OCI-LY1 (cell line): ENCODE measurements around the gene ZBTB47.

Experiments used
- H2AFZ ChIP-seq: fragments of 200-600 bp; sonication (generic), shearing (Covaris generic); 2 replicates; pipeline ENCODE4 v1.6.0; 2014; ENCODE audit warnings: antibody characterized with exemption, mild to moderate bottlenecking, low read length
- H3F3A ChIP-seq: fragments of 200-600 bp; sonication (generic), shearing (Covaris generic); 2 replicates; pipeline ENCODE4 v1.6.0; 2014; ENCODE audit warnings: mild to moderate bottlenecking, antibody characterized with exemption, low read length, moderate library complexity; ENCODE audit not compliant: insufficient read depth
- H3K27ac ChIP-seq: fragments of 200-600 bp; sonication (generic); 2 replicates; pipeline ENCODE4 v1.5.1; 2014; ENCODE audit warnings: low read length, mixed run types, mild to moderate bottlenecking, low read depth; ENCODE audit not compliant: poor library complexity, severe bottlenecking
- H3K27me3 ChIP-seq: fragments of 200-600 bp; sonication (generic); 2 replicates; pipeline ENCODE4 v1.6.0; 2014; ENCODE audit warnings: antibody characterized with exemption, mild to moderate bottlenecking, low read length, moderate library complexity; ENCODE audit not compliant: insufficient read depth
- H3K36me3 ChIP-seq: fragments of 200-600 bp; sonication (generic); 2 replicates; pipeline ENCODE4 v1.6.1; 2014; ENCODE audit warnings: mild to moderate bottlenecking, antibody characterized with exemption, low read length, moderate library complexity, mixed read lengths; ENCODE audit not compliant: insufficient read depth
- H3K4me1 ChIP-seq: fragments of 200-600 bp; sonication (generic); 2 replicates; pipeline ENCODE4 v1.5.1; 2014; ENCODE audit warnings: mild to moderate bottlenecking, low read length, moderate library complexity; ENCODE audit not compliant: insufficient read depth, severe bottlenecking
- H3K4me2 ChIP-seq: fragments of 200-600 bp; sonication (generic), shearing (Covaris generic); 2 replicates; pipeline ENCODE4 v1.6.1; 2014; ENCODE audit warnings: low read length
- H3K4me3 ChIP-seq: fragments of 200-600 bp; sonication (generic); 2 replicates; pipeline ENCODE4 v1.5.1; 2014; ENCODE audit warnings: low read length, low read depth, mild to moderate bottlenecking, mixed read lengths; ENCODE audit not compliant: poor library complexity, severe bottlenecking
- H3K79me2 ChIP-seq: fragments of 200-600 bp; shearing (Covaris generic); 2 replicates; pipeline ENCODE4 v1.6.1; 2016; ENCODE audit warnings: mixed run types, low read length, mixed read lengths; ENCODE audit not compliant: insufficient read depth
- H3K9ac ChIP-seq: fragments of 200-600 bp; sonication (generic), shearing (Covaris generic); 2 replicates; pipeline ENCODE4 v1.6.1; 2014; ENCODE audit warnings: mild to moderate bottlenecking, low read length, mixed read lengths
- H3K9me2 ChIP-seq: fragments of 200-600 bp; sonication (generic), shearing (Covaris generic); 2 replicates; pipeline ENCODE4 v1.6.1; 2014; ENCODE audit warnings: low read depth, mild to moderate bottlenecking, low read length, mixed read lengths
- H3K9me3 ChIP-seq: fragments of 200-600 bp; shearing (Covaris generic); 2 replicates; pipeline ENCODE4 v1.6.1; 2014; ENCODE audit warnings: low read length, mixed read lengths
- H4K20me1 ChIP-seq: fragments of 200-600 bp; sonication (generic), shearing (Covaris generic); 2 replicates; pipeline ENCODE4 v1.6.0; 2016; ENCODE audit warnings: mild to moderate bottlenecking, low read length; ENCODE audit not compliant: insufficient read depth
- EZH2 ChIP-seq: fragments of 200-600 bp; sonication (generic), shearing (Covaris generic); IDR thresholded peaks from 2 replicates; pipeline ENCODE4 v1.8.0; 2017; ENCODE audit warnings: borderline replicate concordance, mixed run types, mild to moderate bottlenecking, antibody characterized with exemption, low read length, moderate library complexity, mixed read lengths
- TF ChIP-seq, protein P1 (sequence below): fragments of 200-600 bp; sonication (generic), shearing (Covaris generic); IDR thresholded peaks from 2 replicates; pipeline ENCODE4 v1.5.1; 2017; ENCODE audit warnings: mild to moderate bottlenecking, antibody characterized with exemption, low read length, moderate library complexity, mixed read lengths

Gene ZBTB47

DNA sequence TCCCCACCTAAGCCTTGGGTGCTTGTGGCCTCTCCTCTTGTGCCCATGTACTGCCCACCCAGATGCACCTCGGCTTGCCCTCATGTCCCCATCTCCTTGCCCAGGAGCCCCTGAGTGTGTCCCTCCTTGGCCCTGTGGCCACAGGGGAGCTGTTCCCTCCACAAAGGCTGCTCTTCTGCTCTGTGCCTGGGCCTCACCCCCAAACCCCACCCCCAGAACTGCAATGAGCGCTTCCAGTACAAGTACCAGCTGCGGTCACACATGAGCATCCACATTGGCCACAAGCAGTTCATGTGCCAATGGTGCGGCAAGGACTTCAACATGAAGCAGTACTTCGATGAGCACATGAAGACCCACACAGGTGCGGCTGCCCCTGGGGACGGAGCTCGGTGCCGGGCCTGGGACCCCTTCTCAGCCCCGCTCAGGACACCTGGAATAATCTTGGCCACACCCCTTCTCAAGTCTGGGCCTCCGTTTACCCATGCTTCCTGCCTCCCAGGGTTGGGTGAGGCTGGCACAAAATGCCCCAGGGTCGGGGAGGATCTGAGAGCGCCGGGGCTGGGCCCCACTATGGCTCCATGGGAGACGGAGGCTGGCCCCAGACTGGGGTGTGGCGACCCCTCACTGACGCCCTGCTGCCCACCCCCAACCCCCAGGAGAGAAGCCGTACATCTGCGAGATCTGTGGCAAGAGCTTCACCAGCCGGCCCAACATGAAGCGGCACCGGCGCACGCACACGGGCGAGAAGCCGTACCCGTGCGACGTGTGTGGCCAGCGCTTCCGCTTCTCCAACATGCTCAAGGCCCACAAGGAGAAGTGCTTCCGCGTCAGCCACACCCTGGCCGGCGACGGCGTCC lies 10.3 kb downstream of the ZBTB47 start:
- Histone ChIP-seq H3K36me3 (no peaks in the 10 kb centered on the region), H3K4me1 (peaks cover 12% of the 10 kb centered on the region), H3F3A (no peaks in the 10 kb centered on the region), H3K27me3 (no peaks in the 10 kb centered on the region), H3K9ac (no peak overlapping the region; the same call in 1 of the 2 replicates), H4K20me1 (no peaks in the 10 kb centered on the region), H3K79me2 (no peaks in the 10 kb centered on the region), H3K4me3 (peak overlapping the region; percentile 45), H3K9me2 (no peaks in the 10 kb centered on the region), H3K27ac (no peak overlapping the region), H3K9me3 (no peaks in the 10 kb centered on the region), H2AFZ (no peak overlapping the region), H3K4me2 (peak overlapping the region; percentile 53)
- no peak for TF ChIP-seq EZH2
- TF ChIP-seq, protein P1, sequence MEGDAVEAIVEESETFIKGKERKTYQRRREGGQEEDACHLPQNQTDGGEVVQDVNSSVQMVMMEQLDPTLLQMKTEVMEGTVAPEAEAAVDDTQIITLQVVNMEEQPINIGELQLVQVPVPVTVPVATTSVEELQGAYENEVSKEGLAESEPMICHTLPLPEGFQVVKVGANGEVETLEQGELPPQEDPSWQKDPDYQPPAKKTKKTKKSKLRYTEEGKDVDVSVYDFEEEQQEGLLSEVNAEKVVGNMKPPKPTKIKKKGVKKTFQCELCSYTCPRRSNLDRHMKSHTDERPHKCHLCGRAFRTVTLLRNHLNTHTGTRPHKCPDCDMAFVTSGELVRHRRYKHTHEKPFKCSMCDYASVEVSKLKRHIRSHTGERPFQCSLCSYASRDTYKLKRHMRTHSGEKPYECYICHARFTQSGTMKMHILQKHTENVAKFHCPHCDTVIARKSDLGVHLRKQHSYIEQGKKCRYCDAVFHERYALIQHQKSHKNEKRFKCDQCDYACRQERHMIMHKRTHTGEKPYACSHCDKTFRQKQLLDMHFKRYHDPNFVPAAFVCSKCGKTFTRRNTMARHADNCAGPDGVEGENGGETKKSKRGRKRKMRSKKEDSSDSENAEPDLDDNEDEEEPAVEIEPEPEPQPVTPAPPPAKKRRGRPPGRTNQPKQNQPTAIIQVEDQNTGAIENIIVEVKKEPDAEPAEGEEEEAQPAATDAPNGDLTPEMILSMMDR = no peak

GRCh38 chr3:42664438-42664803 lies 10.9 kb downstream of the ZBTB47 start:
- H3K27me3 ChIP-seq = no peaks in the 10 kb centered on the region
- H2AFZ ChIP-seq = no peak overlapping the region
- H3F3A ChIP-seq = no peaks in the 10 kb centered on the region
- H3K4me3 ChIP-seq = peak overlapping the region; percentile 45
- H3K79me2 ChIP-seq = no peaks in the 10 kb centered on the region
- no peaks in the 10 kb centered on the region for H4K20me1 ChIP-seq
- peak overlapping the region; percentile 53 for H3K4me2 ChIP-seq
- no peaks in the 10 kb centered on the region for H3K9me2 ChIP-seq
- TF ChIP-seq EZH2 = no peak
- TF ChIP-seq, protein P1 = no peak
- peaks cover 12% of the 10 kb centered on the region for H3K4me1 ChIP-seq
- no peaks in the 10 kb centered on the region for H3K9me3 ChIP-seq
- H3K27ac ChIP-seq = no peak overlapping the region
- 0 out of 2 replicates have a peak overlapping the region, but pooled peaks have one; percentile 17 for H3K9ac ChIP-seq
- no peaks in the 10 kb centered on the region for H3K36me3 ChIP-seq

- H3K9me2 ChIP-seq = no peaks in the 10 kb centered on the region
- H3K27me3 ChIP-seq = no peaks in the 10 kb centered on the region
- H3K4me1 ChIP-seq = peaks cover 12% of the 10 kb centered on the region
- no peaks in the 10 kb centered on the region for H3F3A ChIP-seq
- H3K9ac ChIP-seq = no peak overlapping the region
- H3K4me2 ChIP-seq = no peak overlapping the region
- H2AFZ ChIP-seq = no peak overlapping the region
- no peaks in the 10 kb centered on the region for H3K79me2 ChIP-seq
- H3K9me3 ChIP-seq = no peaks in the 10 kb centered on the region
- H3K27ac ChIP-seq = no peak overlapping the region
- H3K36me3 ChIP-seq = no peaks in the 10 kb centered on the region
- no peaks in the 10 kb centered on the region for H4K20me1 ChIP-seq
- no peak overlapping the region for H3K4me3 ChIP-seq
- TF ChIP-seq EZH2 = no peak
- TF ChIP-seq, protein P1 = no peak
Observed at GRCh38 chr3:42665050-42665878, 11.8 kb downstream of the ZBTB47 start.
